ENCODE data around the gene TEN1. TPM values are rescaled to one million over a fixed set of nuclear protein-coding genes. Genes with fewer than 3 reads are reported as not detected.

TEN1 gene
- total and polyA plus RNA-seq, 2 of the 13 experiments (the other 11 are each of a cell fraction or from before 2014, with no cell fraction given) = 18.0 to 21.3 TPM

DNA sequence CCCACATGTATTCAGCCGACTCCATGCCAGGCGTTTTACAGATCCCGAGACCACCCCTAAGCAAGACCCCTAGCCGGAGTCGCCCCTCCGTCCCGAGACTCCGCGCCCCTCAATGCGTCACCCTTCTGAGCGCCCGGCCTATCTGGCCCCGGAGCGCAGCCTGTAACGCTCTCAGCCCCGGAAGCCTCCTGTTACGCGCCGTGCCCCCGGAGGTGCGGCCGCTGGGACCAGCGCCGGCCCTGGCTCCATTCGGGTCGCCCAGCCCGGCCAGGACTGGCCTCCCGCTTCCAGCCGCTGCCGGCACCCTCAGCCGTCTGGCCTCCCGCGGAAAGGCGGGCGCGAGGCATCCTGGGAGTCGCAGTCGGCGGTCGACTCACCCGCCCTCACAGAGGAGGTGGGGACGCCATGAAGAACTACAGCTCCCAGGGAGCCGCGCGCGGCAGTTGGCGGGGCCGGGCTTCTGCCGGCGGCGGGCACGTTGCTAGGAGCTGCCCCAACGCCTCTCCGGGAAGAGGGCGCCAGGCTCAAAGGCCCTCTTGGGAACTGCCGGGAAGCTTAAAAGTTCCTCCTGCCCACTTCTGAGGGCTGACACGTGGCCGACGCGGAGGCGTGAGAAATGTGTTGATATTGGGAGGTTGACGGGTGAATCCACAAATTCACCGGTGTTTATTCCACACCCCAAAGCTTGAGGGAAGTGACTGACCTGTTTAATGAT is 38.2 kb upstream of the TEN1 start, which contains the start of gene FBF1 (continued):
- TF ChIP-seq, protein P1, sequence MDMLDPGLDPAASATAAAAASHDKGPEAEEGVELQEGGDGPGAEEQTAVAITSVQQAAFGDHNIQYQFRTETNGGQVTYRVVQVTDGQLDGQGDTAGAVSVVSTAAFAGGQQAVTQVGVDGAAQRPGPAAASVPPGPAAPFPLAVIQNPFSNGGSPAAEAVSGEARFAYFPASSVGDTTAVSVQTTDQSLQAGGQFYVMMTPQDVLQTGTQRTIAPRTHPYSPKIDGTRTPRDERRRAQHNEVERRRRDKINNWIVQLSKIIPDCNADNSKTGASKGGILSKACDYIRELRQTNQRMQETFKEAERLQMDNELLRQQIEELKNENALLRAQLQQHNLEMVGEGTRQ (IDR thresholded peaks at IDR 0.05; ENCODE audit: low read depth, low read length) = 0 out of 2 replicates have a peak, but pooled peaks have one; percentile 3
- TF ChIP-seq, protein P1 (CRISPR knock-in tag; IDR thresholded peaks at IDR 0.05; ENCODE audit: borderline replicate concordance) = no peak
- TF ChIP-seq NFIB (CRISPR knock-in tag; IDR thresholded peaks at IDR 0.05; ENCODE audit: borderline replicate concordance) (no peak), TBL1XR1 (IDR thresholded peaks at IDR 0.05; ENCODE audit: borderline replicate concordance, low read length, partially characterized antibody) (peak; percentile 75), ZNF235 (CRISPR knock-in tag; IDR thresholded peaks at IDR 0.05; ENCODE audit: borderline replicate concordance) (peak; percentile 99), NR1H2 (CRISPR knock-in tag; IDR thresholded peaks at IDR 0.05; ENCODE audit: borderline replicate concordance, low read depth) (no peak), NR2F2 (IDR thresholded peaks at IDR 0.05; ENCODE audit: borderline replicate concordance, low read depth) (no peak; the same call in 1 of the 2 replicates), SOX6 (IDR thresholded peaks at IDR 0.05) (no peak), SOX6 (CRISPR knock-in tag; IDR thresholded peaks at IDR 0.05) (peak; percentile 85), JUND (CRISPR knock-in tag; IDR thresholded peaks at IDR 0.05) (no peak), ZNF563 (CRISPR knock-in tag; IDR thresholded peaks at IDR 0.05) (peak; percentile 92), ZNF431 (CRISPR knock-in tag; IDR thresholded peaks at IDR 0.05; ENCODE audit: borderline replicate concordance, low read depth) (peak; percentile 18; the same call in 1 of the 2 replicates), ZNF652 (CRISPR knock-in tag; IDR thresholded peaks at IDR 0.05; ENCODE audit: borderline replicate concordance, low read depth) (peak; percentile 53; the same call in 1 of the 2 replicates), GABPA (IDR thresholded peaks at IDR 0.05; ENCODE audit: low read depth, low read length) (no peak; the same call in 1 of the 2 replicates), GABPA (CRISPR knock-in tag; IDR thresholded peaks at IDR 0.05; ENCODE audit: low read depth) (peak; percentile 66; the same call in 1 of the 2 replicates)
- TF ChIP-seq, protein P2, sequence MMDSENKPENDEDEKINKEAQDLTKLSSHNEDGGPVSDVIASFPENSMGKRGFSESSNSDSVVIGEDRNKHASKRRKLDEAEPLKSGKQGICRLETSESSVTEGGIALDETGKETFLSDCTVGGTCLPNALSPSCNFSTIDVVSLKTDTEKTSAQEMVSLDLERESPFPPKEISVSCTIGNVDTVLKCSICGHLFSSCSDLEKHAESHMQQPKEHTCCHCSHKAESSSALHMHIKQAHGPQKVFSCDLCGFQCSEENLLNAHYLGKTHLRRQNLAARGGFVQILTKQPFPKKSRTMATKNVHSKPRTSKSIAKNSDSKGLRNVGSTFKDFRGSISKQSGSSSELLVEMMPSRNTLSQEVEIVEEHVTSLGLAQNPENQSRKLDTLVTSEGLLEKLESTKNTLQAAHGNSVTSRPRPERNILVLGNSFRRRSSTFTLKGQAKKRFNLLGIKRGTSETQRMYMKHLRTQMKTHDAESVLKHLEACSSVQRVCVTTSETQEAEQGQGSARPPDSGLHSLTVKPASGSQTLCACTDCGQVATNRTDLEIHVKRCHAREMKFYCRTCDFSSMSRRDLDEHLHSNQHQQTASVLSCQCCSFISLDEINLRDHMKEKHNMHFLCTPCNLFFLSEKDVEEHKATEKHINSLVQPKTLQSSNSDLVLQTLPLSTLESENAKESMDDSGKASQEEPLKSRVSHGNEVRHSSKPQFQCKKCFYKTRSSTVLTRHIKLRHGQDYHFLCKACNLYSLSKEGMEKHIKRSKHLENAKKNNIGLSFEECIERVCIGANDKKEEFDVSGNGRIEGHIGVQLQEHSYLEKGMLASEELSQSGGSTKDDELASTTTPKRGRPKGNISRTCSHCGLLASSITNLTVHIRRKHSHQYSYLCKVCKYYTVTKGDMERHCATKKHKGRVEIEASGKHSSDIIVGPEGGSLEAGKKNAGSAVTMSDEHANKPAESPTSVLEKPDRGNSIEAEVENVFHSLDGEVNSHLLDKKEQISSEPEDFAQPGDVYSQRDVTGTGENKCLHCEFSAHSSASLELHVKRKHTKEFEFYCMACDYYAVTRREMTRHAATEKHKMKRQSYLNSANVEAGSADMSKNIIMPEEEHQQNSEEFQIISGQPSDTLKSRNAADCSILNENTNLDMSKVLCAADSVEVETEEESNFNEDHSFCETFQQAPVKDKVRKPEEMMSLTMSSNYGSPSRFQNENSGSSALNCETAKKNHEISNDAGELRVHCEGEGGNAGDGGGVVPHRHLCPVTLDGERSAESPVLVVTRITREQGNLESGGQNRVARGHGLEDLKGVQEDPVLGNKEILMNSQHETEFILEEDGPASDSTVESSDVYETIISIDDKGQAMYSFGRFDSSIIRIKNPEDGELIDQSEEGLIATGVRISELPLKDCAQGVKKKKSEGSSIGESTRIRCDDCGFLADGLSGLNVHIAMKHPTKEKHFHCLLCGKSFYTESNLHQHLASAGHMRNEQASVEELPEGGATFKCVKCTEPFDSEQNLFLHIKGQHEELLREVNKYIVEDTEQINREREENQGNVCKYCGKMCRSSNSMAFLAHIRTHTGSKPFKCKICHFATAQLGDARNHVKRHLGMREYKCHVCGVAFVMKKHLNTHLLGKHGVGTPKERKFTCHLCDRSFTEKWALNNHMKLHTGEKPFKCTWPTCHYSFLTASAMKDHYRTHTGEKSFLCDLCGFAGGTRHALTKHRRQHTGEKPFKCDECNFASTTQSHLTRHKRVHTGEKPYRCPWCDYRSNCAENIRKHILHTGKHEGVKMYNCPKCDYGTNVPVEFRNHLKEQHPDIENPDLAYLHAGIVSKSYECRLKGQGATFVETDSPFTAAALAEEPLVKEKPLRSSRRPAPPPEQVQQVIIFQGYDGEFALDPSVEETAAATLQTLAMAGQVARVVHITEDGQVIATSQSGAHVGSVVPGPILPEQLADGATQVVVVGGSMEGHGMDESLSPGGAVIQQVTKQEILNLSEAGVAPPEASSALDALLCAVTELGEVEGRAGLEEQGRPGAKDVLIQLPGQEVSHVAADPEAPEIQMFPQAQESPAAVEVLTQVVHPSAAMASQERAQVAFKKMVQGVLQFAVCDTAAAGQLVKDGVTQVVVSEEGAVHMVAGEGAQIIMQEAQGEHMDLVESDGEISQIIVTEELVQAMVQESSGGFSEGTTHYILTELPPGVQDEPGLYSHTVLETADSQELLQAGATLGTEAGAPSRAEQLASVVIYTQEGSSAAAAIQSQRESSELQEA (CRISPR knock-in tag; IDR thresholded peaks at IDR 0.05; ENCODE audit: not compliant biosample characterization) = peak; percentile 97

All from HepG2 (cell line).